Left colon (tissue), 2 donors: ENCODE data around the gene TCF12. TPM values are rescaled to one million over a fixed set of nuclear protein-coding genes. Genes with fewer than 3 reads are reported as not detected.
A peak's percentile ranks its signal among the peaks of the same experiment; 100 is the strongest.

ENCODE experiments used
- ATAC-seq: fragments of 200-7000 bp; cut with Tn5 transposase; one replicate; pipeline ENCODE4 v1.9.1; 2020; ENCODE audit warnings: mild to moderate bottlenecking, moderate library complexity
- DNase-seq, 2 donors: peaks; one replicate each; pipeline ENCODE4 v3.0.0-alpha.2; 2020
- intact Hi-C, 2 donors: fragments of 100-400 bp; cut with DNase I in 1 of 2; cut with micrococcal nuclease in 1 of 2; formaldehyde crosslinking; loops; one replicate each; pipeline versions ENCODE4 v1.11.2 to v1.14.0; 2022; cut with DNase I, micrococcal nuclease
- total RNA-seq, 2 donors: library from RNA; stranded (reverse); fragmentation: NEBNext Ultra II Directional; extraction: Animal tissue kit (Norgen Biotek cat#: 25700); gene quantifications; one replicate each; pipeline ENCODE4 v1.2.1, GENCODE V29; 2021
- donor health status: DM: no; HTN: no; CAD: no.
- donor health status: DM: yes; HTN: yes; CAD: no.

Gene TCF12
- total RNA-seq, 2 donors from 2014 or later, result 80.5 to 82.8 TPM

DNA sequence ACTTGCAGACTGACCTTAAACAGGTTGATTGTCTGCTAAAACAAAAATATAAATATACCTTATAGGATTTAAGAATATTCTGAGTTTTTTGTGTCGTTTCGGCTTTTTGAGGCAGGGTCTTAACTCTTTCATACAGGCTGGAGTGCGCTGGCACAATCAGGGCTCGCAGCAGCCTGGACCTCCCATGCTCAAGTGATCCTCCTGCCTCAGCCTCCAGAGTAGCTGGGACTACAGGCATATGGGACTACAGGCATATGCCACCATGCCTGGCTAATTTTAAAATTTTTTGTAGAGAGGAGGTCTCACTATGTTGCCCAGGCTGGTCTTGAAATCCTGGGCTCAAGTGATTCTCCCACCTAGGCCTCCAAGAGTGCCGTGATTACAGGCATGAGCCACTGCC lies 113.9 kb downstream of the TCF12 start:
- no peak for ATAC-seq
- intact Hi-C loops, result no loop called here
- no peak for DNase-seq

DNA sequence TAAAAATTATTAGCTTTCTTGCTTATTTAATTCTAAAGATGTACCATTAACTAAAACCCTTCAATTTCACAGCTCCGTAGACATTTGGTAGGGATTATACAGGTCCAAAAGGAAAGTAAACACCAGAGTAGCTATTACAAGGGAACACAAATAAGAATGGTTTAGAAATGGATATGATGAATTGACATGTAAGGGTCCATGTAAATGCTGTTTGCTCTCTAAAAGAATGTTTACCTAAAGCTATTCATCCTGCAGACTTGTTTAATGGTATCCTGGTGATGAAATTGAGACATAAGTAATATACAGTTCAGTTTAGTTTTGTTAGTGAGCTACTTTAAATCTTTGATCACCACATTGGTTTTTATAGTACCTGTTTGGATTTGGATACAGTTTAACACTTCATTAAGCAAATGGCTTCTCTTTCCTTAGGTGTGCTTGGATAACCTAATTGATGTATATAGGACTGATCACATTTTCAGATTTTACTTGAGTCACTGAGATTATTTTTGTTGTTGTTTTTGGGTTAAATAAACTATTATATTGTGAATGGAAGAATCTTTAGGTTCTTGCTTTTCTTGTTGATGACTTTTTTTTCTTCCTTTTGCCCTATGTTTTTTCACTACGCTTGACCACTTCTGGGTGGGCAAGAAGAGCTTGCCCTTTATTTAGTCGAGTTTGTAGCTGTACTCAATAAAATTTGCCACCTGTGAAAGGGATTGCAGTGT lies 115.4 kb downstream of the TCF12 start:
- DNase-seq (no peak), ATAC-seq (no peak)
- intact Hi-C loops, result no loop called here

DNA sequence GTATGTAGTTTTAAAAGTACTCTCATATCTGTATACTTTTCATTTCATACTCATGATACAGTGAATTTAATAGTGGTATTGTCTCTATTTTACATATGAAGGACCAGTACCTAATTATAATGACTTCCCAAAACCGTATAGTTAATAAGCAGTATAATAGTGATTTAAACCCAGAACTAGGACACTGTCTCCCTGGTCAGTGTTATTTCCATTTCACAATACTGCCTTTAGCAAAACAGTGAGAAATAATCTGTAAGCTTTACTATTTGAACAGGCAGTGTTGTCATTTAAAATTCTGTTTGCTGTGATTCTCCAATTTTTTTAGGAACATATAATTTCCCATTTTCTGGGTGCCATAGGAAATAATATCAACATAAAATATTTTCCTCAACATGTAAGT lies 116.2 kb downstream of the TCF12 start:
- ATAC-seq (no peak), DNase-seq (no peak)
- intact Hi-C loops, result no loop called here

DNA sequence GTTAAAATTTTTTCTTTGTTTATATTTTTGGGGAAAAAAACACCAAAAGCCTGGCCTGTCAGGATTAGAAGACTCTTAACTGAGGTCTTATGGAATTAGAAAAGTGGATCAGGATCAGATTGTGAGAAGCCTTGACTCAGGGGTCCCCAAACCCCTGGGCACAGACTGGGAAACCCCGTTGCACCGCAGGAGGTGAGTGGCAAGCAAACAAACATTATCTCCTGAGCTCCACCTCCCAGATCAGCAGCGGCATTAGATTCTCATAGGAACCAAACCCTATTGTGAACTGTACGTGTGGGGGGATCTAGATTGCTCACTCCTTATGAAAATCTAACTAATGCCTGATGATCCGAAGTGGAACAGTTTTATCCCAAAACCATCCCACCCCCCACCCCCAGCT lies 117.2 kb downstream of the TCF12 start:
- intact Hi-C loops, result no loop called here
- DNase-seq (no peak), ATAC-seq (no peak)

DNA sequence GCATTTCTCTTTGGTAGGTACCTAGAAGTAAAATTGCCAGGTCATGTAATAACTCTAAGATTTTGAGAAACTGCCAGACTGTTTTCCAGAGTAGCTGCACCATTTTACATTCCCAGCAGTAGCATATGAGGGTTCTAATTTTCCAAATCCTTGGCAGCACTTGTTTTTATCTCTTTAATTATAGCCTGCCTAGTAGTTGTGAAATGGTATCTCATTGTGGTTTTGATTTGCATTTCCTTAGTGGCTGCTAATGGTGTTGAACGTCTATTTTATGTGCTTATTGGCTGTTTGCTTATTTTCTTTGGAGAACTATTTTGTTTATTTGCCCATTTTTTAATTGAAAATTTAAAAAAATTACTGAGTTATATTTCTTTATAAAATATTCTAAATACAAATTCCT lies 117.9 kb downstream of the TCF12 start:
- ATAC-seq, result no peak
- no peak for DNase-seq
- intact Hi-C loops, result no loop called here

DNA sequence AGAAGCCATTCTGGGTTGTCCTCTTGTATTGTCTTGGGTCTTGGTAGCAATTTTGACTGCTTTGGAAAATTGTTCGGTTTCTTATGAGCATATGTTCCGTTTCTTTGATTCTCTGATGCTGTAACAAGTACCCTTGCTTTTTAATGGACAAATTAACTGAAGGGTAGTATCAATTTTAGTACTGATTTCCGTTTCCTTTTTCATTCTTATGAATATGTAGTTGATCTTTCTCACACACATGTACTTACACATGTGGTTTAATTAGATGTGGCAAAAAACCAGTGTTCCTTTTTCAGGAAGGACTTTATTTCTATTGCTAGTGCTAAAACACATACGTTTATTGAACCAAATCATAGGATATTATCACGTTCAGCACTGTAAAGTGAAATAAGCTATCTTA lies 119.1 kb downstream of the TCF12 start:
- intact Hi-C loops, result no loop called here
- DNase-seq (no peak), ATAC-seq (no peak)

DNA sequence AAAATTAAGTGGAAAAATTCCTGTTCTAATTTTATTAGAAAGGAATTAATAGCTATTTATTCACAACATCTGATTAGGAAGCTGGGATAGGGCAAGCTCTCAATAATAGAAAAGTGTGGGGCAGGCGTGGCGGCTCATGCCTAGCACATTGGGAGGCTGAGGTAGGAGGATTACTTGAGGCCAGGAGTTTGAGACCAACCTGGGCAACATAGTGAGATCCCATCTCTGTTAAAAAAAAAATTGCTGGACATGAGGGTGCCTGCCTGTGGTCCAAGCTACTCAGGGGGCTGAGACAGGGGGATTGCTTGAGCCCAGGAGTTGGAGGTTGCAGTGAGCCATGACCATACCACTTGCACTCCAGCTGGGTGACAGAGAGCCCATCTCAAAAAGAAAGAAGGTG lies 119.6 kb downstream of the TCF12 start:
- ATAC-seq (no peak), DNase-seq (no peak)
- intact Hi-C loops, result no loop called here

DNA sequence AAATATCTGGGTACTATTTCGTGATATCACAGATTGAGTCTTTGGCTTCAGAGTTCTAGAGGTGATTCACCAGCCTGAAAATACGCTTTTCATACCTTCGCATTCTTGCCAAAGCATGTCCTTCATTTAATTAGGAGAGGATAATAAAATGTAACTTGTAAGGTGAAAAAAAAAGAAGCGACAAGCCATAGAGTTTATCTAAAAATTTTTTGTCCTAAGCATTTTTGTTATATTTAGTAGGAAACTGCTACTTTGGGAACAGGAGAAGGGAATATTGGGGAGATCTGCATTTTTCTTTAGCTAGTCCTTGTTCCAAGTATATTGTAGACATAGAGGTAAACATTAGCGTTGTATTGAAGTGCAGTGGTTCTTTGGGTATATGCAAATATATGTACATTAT lies 120.1 kb downstream of the TCF12 start:
- DNase-seq, result no peak
- intact Hi-C loops, result no loop called here
- no peak for ATAC-seq

DNA sequence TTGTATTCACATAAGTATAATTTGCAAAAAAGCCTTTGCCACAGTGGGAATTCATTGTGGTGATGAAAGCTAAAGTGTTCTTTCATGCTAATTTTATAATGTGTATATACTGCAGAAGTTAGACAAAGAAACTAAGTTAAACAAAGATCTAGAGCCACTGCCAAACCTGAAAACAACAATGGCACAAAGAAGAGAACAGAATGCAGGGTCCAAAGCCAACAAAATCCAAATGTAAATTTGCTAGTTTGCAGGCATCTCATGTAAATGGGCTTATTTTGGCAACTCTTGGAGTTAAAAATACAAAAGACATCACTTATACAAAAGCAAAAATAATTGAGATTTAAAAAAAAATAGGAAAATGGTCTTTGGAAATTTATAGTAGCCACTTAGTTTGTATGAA lies 123.0 kb downstream of the TCF12 start:
- DNase-seq (no peak), ATAC-seq (no peak)
- intact Hi-C loops, result no loop called here

DNA sequence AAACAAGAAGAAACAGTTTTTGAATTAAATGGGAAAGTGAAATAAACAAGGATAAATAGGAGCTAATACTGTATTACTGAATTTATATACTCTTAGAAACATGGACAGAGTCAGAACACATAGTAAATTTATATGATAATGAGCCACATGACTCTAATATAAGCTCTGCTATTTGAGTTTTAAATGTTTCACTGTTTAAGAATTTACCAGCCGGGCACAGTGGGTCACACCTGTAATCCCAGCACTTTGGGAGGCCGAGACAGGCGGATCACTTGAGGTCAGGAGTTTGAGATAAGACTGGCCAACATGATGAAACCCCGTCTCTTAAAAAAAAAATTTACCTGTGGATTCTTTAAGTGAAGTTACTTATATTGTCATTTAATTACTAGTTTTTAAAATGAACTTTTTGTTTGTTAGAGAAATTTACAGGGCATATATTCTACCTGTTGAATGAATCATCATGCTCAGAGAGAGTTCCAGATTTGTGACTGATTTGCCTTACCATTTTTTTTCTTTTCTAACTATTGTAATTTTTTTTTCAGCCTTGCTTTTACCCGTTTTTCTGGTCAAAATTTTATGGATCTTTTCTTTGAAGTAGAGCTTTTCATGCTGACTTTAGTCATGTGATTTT lies 125.7 kb downstream of the TCF12 start:
- ATAC-seq (no peak), DNase-seq (no peak)
- intact Hi-C loops, result no loop called here

DNA sequence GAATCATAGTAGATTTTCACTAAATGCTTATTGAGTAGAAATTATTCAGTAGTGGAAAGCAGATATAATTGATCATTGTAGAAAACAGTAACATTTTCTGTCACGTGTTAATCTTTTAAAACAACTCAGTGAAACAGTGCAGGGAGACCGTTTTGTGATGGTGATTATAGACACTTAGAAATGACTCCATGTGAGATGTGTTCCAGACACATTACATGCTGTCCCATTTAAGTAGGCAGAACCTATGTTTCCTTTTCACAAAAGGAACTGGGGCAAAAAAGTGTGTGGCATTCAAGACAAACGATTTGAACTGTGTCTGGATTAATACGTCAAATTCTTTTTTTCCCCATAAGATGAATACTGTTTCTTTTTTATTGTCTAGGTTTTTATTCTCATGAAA lies 126.5 kb downstream of the TCF12 start:
- no peak for ATAC-seq

DNA sequence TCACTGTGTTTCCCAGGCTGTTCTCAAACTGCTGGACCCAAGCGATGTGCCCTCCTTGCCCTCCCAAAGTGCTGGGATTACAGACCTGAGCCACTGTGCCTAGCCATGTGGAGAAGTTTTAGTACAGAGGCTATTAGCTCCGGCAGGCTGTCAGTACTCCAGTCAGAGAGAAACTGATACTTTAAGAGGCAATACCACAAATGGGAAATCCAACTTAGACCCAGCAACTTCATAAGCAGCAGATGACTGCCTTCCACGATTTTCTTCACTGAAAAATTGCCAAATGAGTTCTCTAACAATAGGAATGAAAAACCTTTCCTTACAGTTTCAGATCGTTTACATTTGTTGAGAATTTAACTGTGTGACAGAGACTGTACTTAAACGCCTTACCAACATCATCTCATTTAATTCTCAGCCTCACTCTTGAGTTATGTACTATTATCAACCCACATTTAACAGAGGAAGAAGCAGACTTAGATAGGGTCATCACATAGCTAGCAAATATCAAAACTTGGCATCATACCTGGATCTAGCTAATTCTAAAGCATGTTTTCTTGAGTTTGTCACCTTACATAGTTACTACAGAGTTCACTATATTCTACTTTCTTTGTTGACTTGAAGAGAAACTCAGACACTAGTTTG lies 127.4 kb downstream of the TCF12 start:
- ATAC-seq, result no peak
- DNase-seq, result no peak
- intact Hi-C loops, result no loop called here

More for the DNA sequence above, 126.5 kb downstream of the TCF12 start:
- intact Hi-C loops, result no loop called here
- DNase-seq, result no peak

DNA sequence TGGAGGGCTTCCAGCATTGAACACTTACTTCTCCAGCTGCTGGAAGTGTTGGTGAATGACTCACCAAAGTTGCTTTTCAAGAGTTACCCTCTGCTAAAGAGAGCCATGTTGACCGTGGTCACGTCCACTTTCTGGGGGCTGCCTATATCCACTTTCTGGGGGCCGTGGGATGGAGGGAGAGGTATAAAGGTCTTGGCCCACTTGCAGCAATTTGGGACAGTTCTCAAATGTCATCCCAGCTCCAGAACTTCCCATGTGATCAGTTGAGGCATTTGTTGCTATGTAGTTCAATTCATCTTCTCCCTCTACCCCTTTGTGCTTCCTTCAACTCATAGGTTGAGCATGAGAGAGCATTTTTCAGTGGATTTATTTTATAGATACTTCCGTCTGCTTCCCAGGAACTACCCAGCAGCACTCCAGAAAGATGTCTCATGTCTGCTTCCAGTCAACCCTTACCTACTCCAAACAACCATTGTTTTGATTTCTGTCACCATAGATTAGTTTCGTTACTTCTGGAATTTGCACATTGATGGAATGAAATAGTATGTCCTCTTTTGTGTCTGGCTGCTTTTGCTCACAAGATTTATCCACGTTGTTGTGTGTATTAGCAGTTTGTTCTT lies 130.6 kb downstream of the TCF12 start:
- DNase-seq (no peak), ATAC-seq (no peak)
- intact Hi-C loops, result no loop called here

DNA sequence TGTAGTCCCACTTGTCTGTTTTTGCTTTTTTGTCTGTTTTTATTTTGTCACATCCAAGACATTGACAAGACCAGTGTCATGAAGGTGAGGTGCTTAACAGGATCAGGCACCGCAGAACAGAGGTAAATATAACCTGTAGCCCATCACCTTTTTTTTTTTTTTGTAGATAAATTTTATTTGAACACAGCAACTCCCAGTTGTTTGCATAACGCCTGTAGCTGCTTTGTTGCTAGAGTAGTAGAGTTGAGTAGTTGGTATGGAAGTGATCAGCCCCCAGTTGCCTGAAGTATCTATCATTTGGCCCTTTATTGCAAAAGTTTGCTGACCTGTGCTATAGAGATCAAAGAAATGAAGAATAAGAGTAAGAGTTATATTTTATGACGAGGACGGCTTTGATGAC lies 135.0 kb downstream of the TCF12 start:
- ATAC-seq, result peak; percentile 47
- DNase-seq, result no peak
- intact Hi-C loops, result no loop called here

DNA sequence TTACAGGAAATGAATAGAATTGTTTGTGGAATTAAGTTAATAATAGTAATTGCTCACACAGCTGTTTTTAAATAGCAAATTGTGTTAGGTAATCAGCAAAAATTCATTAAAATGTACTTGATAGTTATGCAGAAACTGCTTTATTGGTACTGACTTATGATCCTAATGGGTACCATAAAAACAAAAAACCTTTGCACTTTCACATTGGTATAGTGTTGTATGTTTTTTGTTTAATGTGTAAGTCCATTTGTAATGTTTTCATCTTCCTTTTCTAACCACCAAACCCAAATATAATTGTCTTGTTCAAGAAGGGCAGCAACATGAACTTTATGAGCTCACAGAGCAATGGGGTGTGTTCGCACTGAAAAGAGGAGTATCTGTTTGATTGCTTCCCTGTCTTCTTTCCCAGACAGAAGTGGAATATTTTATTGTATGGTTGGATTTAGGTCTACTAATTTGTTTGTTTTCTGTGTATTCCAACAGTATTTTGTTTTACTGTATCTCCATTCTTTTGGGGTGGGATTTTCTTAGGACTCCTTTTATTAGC lies 135.8 kb downstream of the TCF12 start:
- intact Hi-C loops, result no loop called here
- DNase-seq (no peak), ATAC-seq (peak; percentile 90)

DNA sequence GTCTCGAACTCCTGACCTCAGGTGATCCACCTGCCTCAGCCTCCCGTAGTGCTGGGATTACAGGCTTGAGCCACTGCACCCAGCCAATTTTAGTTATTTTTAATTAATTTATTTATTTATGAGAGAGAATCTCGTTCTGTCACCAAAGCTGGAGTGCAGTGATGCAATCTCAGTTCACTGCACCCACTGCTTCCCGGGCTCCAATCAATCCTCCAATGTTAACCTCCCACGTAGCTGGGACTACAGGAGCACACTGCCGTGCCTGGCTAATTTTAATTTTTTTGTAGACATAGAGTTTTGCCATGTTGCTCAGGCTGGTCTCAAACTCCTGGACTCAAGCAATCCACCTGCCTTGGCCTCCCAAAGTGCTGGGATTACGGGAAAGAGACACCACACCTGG lies 137.9 kb downstream of the TCF12 start:
- DNase-seq (no peak), ATAC-seq (no peak)
- intact Hi-C loops, result no loop called here

DNA sequence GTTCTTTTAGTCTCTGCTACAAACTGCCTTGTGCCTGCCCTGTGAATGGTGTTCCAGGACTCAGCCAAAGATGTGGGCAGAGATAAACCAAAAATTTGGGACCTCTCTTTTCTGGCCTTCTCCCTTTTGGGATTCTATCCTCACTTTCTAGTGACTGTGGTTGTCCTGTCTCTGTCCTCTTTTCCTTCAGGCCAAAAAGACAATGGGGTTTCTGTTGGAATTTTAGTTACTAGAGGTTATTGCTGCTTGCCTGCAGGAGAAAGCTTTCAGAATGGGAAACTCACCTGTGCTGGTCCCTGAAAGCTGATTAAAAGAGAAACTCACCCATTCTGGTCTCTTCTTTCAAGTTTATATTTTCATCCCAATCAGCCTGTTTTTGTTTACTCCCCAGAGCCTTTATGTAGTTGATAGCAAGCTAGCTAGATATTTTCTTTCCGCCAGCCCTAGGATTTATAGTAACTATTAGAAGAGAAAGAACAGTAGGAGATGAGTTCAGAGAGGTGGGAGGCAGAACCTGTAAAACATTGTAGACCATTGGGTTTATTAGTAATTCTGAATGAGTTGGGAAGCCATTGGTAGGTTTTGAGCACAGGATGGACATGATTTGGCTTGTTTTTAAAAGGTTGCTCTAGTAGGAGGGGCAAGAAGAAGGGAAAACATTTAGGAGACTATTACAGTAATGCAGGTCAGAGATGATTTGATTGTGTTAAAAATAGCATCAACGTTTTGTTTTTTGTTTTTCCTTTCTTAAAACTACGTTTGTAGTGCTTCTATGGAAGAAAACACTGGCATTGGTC lies 138.9 kb downstream of the TCF12 start:
- ATAC-seq, result no peak
- intact Hi-C loops, result no loop called here
- no peak for DNase-seq

DNA sequence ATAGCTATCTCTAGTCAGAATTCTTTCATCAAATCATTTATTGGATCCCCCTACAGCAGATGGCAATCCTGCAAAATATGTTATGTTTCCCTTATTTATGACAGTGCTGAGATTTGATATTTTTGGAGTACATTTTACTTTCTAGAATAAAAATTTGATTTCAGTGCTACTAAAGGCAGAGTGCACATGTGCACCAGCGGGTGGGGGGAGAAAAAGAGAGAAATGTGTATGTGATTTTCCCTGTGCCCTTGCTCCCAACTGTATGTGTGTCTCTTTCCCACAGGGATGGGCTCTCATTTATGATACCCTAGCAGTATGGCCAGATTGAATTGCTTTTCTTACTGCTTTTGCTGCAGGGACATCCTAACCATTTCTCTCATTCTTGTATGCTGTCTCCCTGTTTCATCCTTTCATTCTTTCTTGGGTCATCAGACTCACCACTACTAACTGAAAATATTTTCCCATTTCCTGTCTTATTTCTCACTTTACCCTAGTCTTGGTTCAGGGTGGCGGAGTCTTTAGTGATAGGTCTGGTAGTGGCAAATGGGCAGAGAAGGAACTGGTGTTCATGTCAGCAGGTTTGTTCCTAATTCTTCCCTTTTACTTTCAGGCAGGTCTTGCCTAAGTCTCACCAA lies 140.7 kb downstream of the TCF12 start:
- DNase-seq (no peak), ATAC-seq (no peak)

DNA sequence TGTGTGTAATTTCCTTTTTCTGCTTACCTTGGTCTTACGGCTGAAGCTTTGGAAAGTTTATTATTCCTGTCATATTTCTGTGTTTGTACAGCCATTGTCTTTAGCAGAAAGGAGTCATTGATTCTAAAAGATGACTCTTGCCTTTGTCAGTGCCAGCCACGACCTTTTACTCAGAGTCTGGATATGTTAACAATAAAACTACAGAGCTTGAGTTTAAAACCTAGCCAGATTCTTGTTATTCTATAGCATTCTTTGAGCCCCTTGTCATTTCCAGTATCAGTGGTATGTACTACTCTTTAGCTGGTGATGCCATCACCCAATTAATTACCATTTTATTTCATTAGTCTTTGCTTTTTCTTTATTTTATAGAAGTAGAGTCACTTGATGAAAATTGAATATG lies 142.4 kb downstream of the TCF12 start:
- ATAC-seq (peak; percentile 35), DNase-seq (no peak)
- intact Hi-C loops, result no loop called here

More for the DNA sequence above, 140.7 kb downstream of the TCF12 start:
- intact Hi-C loops, result no loop called here
